GM18498 (cell line): ENCODE measurements around the gene AFAP1.
"Not testable (repeated sequence)": the region's sequence is repeated elsewhere in the genome, so short reads cannot be mapped to it uniquely, and the experiment has no call there.

Experiments used
- ATAC-seq: cut with Tn5 transposase; IDR thresholded peaks from one replicate; pipeline ENCODE4 v1.9.1; 2021; ENCODE audit warnings: mild to moderate bottlenecking, moderate library complexity; ENCODE audit not compliant: unreplicated experiment

AFAP1 gene

DNA sequence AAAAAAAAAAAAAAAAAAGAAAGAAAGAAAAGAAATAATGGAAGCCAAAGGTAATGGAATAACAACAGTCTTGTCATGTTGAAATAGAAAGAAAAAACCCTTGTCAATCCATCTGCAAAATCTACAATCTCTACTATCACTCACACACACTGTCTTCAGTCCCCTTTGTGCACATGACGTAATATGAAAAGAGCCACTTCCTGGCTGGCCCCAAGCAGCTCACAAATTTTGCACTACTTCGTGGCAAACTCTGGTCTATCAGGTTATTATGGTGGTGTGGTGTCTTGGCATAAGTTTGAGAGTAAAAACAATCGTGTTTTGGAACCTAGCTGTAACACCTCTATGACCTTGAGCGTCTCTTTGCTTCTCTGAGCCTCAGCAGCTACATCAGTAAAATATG, 8.3 kb upstream of the AFAP1 start:
- no peak for ATAC-seq

DNA sequence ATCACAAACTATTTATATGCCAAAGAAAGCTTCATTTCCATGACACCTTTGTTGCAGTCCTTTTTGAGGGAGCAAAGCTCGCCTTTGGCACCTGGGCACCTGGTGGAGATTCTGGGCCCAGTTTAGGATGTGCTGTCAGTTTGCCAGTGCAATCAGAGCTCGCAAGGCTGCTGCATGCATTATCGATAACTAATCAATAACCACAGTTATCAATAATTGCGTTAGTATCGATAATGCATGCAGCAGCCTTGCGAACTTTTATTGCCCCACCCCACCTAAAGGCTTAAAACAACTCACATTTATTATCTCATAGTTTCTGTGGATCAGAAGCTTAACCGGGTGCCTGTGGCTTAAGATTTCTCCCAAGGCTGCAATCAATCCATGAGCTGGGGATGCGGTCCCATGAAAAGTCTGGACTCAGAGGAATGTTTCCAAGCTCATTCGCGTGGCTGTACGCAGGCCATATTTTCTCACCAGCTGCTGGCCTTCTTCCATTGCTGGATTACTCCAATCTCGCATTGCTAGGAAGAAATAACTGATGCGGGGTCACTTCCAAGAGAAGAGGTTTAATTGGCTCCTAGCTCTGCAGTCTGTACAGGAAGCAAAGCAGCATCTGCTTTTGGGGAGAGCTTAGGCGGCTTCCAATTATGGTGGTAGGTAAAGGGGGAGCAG, 6.2 kb upstream of the AFAP1 start:
- no peak for ATAC-seq

DNA sequence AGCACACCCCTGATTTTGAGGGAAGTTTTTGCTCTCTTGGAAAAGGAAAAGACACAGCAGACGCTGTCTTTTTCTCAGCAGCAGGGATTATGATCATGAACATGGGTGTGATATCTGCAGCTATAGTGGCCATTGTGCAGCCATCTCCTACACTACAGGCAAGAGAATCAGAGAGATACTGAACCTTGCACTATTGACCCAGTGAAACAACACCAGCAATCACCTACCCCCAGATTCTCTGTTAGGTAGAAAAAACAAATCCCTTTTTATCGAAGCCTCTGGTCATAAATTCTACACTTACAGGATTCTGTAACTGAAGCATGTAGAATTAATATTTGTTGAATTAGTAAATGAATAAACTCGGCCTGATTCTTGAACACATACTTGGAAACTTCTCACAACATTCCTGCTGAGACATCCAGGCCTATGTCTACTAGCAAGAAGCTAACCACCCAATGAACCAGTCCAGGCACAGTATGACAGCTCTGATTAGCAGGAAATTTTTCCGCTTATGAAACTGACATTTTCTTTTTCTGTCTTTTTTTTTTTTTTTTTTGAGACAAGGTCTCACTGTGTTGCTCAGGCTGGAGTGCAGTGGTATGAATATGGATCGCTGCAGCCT, 5.0 kb upstream of the AFAP1 start:
- ATAC-seq = no peak

- not testable (repeated sequence) for ATAC-seq
Observed at GRCh38 chr4:7943688-7944087, 4.0 kb upstream of the AFAP1 start.

GRCh38 chr4:7943211-7943610, 3.5 kb upstream of the AFAP1 start:
- ATAC-seq = no peak

DNA sequence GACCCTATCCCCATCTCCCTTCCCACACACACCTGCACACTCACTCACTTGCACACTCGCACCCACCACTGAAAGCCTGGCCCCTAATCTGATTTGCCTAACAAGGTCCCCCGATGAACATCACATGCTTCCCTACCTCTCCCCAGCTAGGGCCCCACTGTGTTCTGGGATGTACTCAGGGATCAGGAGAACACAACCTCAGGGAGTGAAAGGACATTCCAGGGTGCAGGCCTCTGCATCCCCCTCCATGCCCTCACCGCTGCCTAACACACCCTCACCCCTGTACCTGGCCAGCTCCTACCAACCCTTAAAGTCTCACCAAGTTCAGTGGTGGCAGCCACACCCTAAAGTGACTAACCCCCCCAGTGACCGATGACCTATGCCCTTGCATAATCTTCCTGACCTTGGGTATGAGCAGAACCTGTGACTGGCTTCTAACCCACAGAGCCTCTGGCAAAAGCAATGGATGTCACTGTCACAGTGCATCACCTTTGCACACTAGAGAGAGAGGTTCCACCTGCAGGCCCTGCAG, 2.4 kb upstream of the AFAP1 start:
- no peak for ATAC-seq

DNA sequence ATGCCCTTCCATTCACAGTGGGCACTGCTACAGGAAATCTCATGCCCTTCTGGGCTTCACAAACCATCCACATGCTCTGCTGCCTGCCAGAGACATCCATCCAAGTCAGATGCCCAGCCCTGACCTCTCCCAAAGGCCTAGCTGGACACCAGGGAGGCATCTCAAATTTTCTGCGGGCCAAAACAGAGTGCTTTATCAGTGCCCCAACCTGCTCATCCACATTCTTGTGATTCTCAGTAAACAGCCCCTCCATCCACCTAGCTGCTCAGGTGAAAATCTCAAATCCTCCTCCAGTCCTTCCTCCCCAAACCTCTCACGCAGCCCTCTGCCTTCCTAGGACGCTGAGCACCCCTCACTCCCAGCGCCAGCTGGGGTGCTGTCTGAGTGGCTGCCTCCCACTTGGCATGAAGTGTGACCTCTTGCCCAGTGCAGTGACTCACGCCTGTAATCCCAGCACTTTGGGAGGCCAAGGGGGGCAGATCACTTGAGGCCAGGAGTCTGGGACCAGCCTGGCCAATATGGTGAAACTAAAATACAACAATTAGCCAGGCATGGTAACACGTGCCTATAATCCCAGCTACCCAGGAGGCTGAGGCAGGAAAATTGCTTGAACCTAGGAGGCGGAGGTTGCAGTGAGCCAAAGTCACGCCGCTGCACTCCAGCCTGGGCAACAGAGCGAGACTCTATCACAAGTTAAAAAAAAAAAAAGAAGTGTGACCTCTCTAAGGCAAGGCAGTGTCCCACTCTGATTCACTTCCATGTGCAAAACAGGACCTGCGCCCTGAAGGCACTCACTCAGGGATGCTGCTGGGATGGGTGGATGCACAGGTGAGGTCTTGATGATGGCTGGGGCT, 1.7 kb upstream of the AFAP1 start:
- no peak for ATAC-seq

- no peak for ATAC-seq
Observed at GRCh38 chr4:7938609-7939376, 868 bp downstream of the AFAP1 start.

DNA sequence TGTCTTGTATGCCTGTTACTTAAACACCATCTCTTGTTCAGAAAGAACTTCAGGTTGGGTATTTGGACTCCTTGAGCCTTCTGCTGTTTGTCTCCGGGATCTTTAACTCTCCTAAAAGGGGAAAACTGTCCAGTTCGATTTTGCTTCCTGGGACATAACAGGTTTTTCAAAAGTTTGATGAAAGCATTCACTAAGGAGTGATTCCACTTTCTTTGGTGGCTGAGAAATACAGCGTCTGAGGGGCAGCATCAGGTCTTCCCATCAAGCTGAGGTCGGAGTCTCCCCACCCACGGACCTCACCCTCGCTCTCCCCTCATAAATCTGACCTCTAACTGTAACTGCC, 1.4 kb downstream of the AFAP1 start:
- ATAC-seq = no peak

DNA sequence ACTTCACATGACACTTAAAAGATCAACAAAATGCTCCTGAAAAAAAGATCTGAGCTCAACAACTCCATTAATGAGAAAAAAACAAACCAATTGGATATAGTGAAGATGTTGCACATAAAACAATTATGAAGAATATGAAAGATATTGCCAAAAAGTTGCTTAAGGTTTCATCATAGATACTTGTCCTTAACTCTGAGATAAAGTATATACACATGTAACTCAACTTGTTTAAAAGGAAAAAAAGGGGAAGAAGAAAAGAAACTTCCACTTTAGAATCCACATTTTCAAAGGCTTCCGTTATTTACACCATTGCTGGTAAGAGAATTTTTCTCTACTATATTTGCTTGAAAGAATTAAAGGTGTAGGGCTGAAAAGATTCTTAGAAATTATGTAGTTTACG, 2.7 kb downstream of the AFAP1 start:
- ATAC-seq = no peak

DNA sequence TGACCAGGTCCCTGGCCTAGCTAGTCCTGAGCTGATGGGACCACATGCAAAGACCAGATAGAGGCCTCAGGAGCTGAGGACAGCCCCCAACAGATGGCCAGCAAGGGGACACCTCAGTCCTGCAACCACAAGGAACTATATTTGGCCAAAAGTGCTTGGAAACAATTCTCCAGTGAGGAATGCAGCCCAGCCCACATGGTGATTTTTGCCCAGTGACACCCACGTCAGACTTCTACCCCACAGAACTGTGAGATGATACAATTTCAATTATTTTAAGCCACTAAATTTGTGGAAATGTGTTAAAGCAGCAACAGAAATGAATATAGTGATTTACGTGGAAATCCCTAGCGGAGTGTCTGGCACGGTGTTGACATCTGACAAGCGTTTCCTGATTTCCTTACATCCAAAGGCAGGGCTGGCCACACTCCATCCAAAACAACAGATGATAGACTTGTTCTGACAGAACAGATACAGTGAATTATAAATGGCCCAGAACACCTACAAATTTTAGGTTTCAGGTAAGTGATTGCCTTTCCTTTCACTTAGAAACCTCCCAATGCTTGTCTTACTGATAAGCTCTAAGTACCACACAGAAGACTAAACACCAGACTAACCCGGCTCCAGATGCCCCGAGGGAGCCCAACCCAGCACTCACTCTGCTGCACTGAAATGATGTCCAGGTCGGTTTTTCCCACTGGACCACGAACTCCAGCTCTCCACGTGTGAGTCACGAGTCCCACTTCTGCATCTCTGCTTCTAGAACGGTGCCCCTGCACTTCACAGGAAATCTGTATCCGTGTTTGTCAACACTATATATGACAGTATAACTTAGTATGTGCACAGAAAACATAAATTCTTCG, 5.8 kb downstream of the AFAP1 start:
- no peak for ATAC-seq

GRCh38 chr4:7932287-7932686, 7.4 kb downstream of the AFAP1 start:
- ATAC-seq = no peak

GRCh38 chr4:7929118-7929951, 10.3 kb downstream of the AFAP1 start:
- no peak for ATAC-seq

- no peak for ATAC-seq
Observed at GRCh38 chr4:7928711-7929110, 10.9 kb downstream of the AFAP1 start.

GRCh38 chr4:7926822-7927221, 12.8 kb downstream of the AFAP1 start:
- no peak for ATAC-seq

- no peak for ATAC-seq
Observed at GRCh38 chr4:7924570-7924969, 15.1 kb downstream of the AFAP1 start.

DNA sequence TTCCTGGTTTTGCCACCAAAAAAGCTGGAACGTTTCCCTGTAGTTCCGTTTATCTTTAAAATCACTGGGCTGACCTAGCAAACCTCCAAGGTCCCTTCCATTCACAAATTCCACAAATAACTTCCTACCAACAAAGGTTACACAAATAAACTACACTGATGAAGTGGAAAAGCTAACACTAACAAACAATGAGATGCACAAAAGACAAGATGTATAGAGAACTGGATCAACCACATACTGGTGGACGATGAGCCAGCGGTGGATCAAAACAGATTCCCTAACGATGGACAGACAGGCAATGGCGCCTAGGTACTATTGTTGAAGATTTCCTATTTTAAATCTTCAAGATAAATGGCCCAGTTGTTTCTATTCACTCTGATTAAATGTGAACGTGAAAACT, 15.5 kb downstream of the AFAP1 start:
- no peak for ATAC-seq

DNA sequence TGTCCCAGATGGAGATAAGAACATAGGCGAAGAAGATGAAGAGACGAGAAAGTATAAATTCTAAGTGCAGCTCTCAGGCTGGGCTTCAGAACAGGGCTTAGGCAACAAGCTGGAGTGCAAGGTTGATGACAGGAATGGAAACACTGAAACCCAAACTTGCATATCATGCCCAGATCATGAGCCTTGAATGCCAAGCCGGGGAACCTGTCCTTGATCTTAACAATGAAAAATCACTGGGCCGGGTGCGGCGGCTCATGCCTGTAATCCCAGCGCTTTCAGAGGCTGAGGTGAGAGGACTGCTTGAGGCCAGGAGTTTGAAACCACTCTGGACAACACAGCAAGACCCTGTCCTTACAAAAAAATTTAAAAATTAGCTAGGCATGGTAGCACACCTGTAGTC, 17.2 kb downstream of the AFAP1 start:
- ATAC-seq = no peak

DNA sequence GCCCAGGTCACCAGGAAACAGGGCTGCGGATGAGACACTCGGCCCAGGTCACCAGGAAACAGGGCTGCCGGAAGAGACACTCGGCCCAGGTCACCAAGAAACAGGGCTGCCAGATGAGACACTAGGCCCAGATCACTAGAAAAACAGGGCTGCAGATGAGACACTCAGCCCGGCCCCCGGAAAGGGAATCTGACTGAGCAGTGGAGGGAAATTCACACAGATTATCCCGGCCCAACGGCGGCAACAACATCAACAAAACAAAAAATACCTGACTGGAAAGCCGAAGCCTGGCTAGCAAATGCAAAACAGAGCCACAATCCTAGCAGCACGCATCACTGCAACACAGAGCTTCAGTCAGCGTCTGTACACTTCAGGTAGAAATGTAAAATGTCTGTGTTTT, 20.7 kb downstream of the AFAP1 start:
- no peak for ATAC-seq
